ENCODE data around the gene CCDC77. TPM values are rescaled to one million over a fixed set of nuclear protein-coding genes. Genes with fewer than 3 reads are reported as not detected.

Gene CCDC77
- total RNA-seq, 4 donors from 2014 or later = 3.2 to 76.7 (median 6.6) TPM

DNA sequence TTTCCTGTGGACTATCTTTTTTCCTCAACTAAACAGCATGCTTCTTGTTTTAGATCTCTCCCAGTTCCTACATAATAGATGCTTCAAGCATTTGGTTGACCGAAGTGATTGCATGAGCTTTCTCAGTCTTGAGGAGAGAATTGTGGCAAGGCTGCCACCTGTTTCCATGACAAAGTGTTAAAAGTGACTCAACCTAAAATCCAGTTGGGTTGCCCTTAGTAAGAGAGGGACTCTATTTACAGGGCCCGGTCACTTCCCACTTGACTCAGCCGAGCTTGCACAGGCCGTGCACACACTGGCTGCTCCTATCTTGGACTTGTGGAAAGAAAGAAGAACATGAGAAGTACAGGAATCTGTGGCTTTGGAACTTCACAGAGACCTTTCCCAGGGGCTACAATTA lies 56.2 kb downstream of the CCDC77 start:
- no peaks in the 10 kb centered on the region for H3K27me3 ChIP-seq
- H3K27ac ChIP-seq = no peak overlapping the region
- no peaks in the 10 kb centered on the region for H3K9me3 ChIP-seq
- no peaks in the 10 kb centered on the region for H3K36me3 ChIP-seq
- no peak overlapping the region for H3K4me3 ChIP-seq
- DNase-seq = no peak
- peaks cover 0 to 16% (median 7%) of the 10 kb centered on the region in 4 donors for H3K4me1 ChIP-seq
- TF ChIP-seq, protein P1, sequence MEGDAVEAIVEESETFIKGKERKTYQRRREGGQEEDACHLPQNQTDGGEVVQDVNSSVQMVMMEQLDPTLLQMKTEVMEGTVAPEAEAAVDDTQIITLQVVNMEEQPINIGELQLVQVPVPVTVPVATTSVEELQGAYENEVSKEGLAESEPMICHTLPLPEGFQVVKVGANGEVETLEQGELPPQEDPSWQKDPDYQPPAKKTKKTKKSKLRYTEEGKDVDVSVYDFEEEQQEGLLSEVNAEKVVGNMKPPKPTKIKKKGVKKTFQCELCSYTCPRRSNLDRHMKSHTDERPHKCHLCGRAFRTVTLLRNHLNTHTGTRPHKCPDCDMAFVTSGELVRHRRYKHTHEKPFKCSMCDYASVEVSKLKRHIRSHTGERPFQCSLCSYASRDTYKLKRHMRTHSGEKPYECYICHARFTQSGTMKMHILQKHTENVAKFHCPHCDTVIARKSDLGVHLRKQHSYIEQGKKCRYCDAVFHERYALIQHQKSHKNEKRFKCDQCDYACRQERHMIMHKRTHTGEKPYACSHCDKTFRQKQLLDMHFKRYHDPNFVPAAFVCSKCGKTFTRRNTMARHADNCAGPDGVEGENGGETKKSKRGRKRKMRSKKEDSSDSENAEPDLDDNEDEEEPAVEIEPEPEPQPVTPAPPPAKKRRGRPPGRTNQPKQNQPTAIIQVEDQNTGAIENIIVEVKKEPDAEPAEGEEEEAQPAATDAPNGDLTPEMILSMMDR (IDR thresholded peaks at IDR 0.05) = no peak
- TF ChIP-seq POLR2A (IDR thresholded peaks at IDR 0.05) = no peak

DNA sequence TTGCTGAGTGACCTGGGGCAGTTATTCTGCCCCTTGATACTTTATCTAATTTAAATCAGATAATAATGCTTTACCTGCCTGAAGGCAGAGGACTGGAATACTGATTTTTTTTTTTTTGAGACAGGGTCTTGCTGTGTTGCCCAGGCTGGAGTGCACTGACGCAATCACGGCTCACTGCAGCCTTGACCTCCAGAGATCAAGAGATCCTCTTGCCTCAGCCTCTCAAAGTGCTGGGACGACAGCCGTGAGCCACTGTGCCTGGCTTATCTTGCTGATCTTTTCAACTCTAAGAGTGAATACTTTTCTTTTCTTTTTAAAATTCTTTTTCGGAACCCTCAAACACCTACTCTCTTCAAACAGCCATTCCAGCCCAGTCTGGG lies 57.6 kb downstream of the CCDC77 start:
- no peaks in the 10 kb centered on the region for H3K36me3 ChIP-seq
- no peaks in the 10 kb centered on the region for H3K9me3 ChIP-seq
- no peaks in the 10 kb centered on the region for H3K27me3 ChIP-seq
- TF ChIP-seq, protein P1 (IDR thresholded peaks at IDR 0.05) = no peak
- TF ChIP-seq POLR2A (IDR thresholded peaks at IDR 0.05) = no peak
- no peak for DNase-seq
- peak overlapping the region in 3 of 4 donors; percentile 65 to 77 (median 72) for H3K4me3 ChIP-seq
- H3K4me1 ChIP-seq = peaks cover 0 to 16% (median 7%) of the 10 kb centered on the region in 4 donors
- H3K27ac ChIP-seq = no peak overlapping the region

DNA sequence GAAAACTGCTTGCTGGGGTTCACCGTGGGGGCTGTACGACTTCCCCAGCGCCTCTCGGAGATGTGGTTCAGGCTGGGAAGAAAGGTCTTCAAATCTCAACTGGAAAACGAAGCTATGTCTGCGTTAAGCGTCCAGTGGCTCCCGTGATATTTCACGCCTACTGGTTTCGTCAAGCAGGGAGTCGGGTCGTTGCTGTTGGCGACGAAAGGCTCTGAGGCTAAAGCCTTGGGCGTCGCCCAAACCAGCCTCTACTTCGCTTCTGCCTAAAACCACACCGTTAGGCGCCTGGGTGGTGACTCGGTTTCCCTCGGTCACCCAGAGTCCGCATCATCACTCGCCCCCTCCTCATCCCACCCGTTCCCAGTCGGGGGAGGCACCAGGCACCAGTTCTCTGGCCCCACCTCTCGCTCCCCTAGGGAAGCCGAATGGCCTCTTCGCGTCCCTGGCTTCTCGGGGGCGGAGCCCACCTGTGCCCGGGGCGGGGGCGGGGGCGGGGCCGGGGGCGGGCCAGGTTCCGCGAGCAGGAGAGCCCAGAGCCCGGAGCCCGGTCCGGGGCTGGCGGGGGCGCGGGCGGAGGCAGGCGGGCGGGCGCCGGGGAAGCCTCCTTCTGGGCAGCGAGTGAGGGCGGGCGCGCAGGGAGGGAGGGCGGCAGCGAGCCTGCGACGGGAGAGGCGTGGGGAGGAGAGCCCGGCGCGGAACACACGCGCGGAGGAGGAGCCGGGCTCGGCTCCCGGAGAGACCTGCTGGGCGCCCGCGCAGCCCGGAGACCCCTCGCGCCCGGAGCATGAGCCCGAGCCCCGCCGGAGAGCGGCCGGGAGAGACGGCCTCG lies 58.2 kb downstream of the CCDC77 start, which contains the start of gene B4GALNT3:
Gene B4GALNT3 (plus strand): TSS at position 510 of the 829 bp plus-strand sequence. CDS start 438 bp downstream, outside the sequence.
- Histone ChIP-seq H3K27me3 (no peaks in the 10 kb centered on the region), H3K27ac (peak within 1 kb of the TSS in 1 of 4 donors; percentile 32), H3K9me3 (no peaks in the 10 kb centered on the region), H3K4me3 (peak within 1 kb of the TSS; percentile 53 to 77 (median 68)), H3K36me3 (no peaks in the 10 kb centered on the region), H3K4me1 (peaks cover 0 to 16% (median 7%) of the 10 kb centered on the region in 4 donors)
- DNase-seq = peak; percentile 17 to 84 (median 55)
- TF ChIP-seq, protein P1 (IDR thresholded peaks at IDR 0.05) = no peak
- TF ChIP-seq POLR2A (IDR thresholded peaks at IDR 0.05) = no peak

DNA sequence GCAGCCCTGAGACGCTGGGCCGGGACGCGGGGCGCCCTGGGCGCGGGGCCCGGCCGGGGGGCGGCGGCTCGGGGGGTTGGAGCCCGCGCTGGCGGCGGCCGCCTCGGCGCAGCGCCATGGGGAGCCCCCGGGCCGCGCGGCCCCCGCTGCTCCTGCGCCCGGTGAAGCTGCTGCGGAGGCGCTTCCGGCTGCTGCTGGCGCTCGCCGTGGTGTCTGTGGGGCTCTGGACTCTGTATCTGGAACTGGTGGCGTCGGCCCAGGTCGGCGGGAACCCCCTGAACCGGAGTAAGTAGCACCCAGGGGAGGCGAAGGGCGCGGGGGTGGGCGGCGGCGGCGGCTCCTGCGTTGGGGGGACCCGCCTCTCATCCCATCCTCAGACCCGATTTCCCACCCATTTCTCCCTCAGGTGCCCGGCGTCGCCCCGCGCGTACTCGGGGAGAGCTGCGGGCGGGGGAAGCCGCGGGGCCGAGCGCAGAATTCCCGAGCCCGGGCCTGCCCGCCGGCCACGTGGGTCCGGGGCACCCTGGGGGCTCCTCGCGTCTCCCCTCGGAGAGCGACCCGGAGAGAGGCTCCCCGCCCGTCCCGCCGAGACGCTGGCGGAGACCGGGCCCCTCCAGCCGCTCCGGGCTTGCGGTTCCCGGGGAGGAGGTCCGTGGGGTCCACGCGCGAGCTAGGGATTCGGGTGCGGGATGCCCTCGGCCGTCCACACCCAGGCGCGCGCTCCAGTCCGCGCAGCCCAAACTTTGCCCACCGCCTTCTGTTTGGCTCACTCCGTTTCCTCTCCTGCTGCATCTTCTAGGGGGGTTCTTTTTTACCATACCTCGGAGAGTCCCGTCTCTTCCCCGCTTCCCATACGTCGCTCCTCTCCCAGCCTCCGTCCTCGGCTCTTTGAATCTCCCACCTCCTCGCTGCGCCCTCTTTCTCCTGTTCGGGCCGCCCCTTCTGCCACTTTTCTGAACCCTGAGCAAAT lies 59.1 kb downstream of the CCDC77 start:
- peak overlapping the region in 1 of 4 donors; percentile 32 for H3K27ac ChIP-seq
- H3K4me1 ChIP-seq = peaks cover 0 to 16% (median 7%) of the 10 kb centered on the region in 4 donors
- TF ChIP-seq, protein P1 (IDR thresholded peaks at IDR 0.05) = no peak
- TF ChIP-seq POLR2A (IDR thresholded peaks at IDR 0.05) = no peak

DNA sequence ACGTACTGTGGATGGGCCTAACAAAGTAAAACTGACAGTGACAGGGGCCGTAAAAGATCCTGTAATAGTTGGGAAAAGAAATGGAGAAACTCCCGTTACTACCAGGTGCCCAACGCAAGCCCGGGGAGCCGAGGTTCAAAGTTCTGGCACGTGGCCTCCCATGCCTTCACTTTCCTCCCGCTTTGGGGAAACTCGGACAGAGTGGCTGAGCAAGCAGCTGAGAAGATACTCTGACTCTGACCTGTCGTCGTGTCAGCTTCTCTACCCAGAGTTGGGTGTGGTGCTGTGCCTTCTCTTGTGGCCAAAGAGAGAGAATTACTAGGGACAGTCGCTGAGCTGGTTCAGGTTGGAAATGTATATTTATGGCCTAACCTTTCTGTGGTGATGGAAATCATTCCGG lies 60.0 kb downstream of the CCDC77 start:
- DNase-seq = peak in 2 of 3 donors; percentile 73 to 79
- Histone ChIP-seq H3K9me3 (no peaks in the 10 kb centered on the region), H3K27ac (no peak overlapping the region), H3K4me3 (peak overlapping the region in 1 of 4 donors; percentile 77), H3K27me3 (no peaks in the 10 kb centered on the region), H3K36me3 (no peaks in the 10 kb centered on the region), H3K4me1 (peaks cover 0 to 16% (median 7%) of the 10 kb centered on the region in 4 donors)
- no peak for TF ChIP-seq POLR2A (IDR thresholded peaks at IDR 0.05)
- TF ChIP-seq, protein P1 (IDR thresholded peaks at IDR 0.05) = no peak

More for the DNA sequence above, 59.1 kb downstream of the CCDC77 start:
- H3K36me3 ChIP-seq = no peaks in the 10 kb centered on the region
- no peaks in the 10 kb centered on the region for H3K27me3 ChIP-seq
- H3K9me3 ChIP-seq = no peaks in the 10 kb centered on the region
- H3K4me3 ChIP-seq = peak overlapping the region; percentile 53 to 77 (median 68)
- peak in 2 of 3 donors; percentile 61 to 63 for DNase-seq

Data from Peyer's patch (tissue), 4 donors.